IPS DF 6.9 (cell line): Measurements from ENCODE around the gene DMAC2L.

ENCODE experiments used
- DNase-seq: peaks from one replicate; pipeline ENCODE4 v3.0.0-alpha.2; 2013; ENCODE audit warnings: low read depth, low spot score
- H3K27ac ChIP-seq: one replicate; pipeline ENCODE4 v1.5.1; 2013; ENCODE audit warnings: low read length, control low read depth
- H3K27me3 ChIP-seq: 2 replicates; pipeline ENCODE4 v1.6.1; 2013; ENCODE audit warnings: mild to moderate bottlenecking, low read length; ENCODE audit not compliant: control insufficient read depth, insufficient read depth
- H3K36me3 ChIP-seq: 2 replicates; pipeline ENCODE4 v1.6.1; 2013; ENCODE audit warnings: low read length; ENCODE audit not compliant: control insufficient read depth, insufficient read depth
- H3K4me1 ChIP-seq: 2 replicates; pipeline ENCODE4 v1.6.1; 2013; ENCODE audit warnings: low read length; ENCODE audit not compliant: control insufficient read depth, insufficient read depth
- H3K4me3 ChIP-seq: 2 replicates; pipeline ENCODE4 v1.5.1; 2013; ENCODE audit warnings: mild to moderate bottlenecking, low read length
- H3K9me3 ChIP-seq: 2 replicates; pipeline ENCODE4 v1.6.1; 2013; ENCODE audit warnings: low read length, inconsistent platforms; ENCODE audit not compliant: control insufficient read depth, insufficient read depth
- WGBS: extraction: QIAGEN DNeasy Blood & Tissue Kit; methylation state at CpG from one replicate; pipeline ENCODE4 v1.1.7; 2013; ENCODE audit warnings: mixed read lengths, missing lambda C conversion rate; ENCODE audit not compliant: insufficient read length, insufficient coverage; 5-methylcytosine and 5-hydroxymethylcytosine counted together

The DMAC2L gene

DNA sequence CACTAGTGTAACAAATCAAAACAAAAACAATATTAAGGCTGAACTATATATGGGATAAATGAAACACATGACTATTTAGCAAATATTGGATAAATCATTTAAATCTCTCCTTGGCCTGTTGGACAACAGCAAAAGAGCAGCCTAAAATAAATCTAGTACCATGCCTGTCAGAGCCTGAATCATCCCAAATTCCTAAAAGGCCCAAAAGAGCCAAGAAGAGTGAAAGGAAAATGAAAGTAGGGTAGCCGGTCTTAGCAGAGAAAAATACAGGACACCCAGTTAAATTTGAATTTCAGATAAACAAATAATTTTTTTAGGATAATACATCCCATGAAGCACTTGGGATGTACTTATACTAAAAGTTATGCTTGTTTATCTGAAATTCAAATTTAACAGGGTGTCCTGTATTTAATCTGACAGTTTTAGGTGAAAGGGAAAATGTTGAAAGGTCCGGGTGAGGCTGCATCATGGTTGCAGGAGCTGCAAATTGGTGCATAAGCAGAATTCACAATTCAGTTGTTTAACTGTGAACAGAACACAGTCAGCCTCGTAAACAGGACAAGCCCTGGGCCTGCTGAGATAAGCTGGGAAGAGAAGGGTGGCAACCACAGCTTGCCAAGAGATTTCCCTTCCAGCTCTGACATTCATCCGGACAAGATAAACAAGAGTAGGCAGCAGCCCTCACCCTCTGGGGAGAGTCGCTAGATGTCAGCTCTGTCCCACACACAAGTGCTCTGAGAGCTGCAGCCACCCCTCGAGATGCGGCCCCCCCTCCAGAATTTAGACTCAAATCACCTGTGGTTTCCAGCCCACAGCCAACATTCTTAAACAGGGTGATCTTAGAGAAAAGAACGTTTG is 30.3 kb downstream of the DMAC2L start:
- Histone ChIP-seq H3K27ac (no peak overlapping the region), H3K4me1 (peaks cover 3% of the 10 kb centered on the region; the same call in 1 of the 2 replicates), H3K4me3 (no peak overlapping the region), H3K9me3 (no peaks in the 10 kb centered on the region), H3K27me3 (no peaks in the 10 kb centered on the region), H3K36me3 (no peaks in the 10 kb centered on the region)
- no peak for DNase-seq
- WGBS, result no CpG with 5 or more reads among the region's 8 CpGs

DNA sequence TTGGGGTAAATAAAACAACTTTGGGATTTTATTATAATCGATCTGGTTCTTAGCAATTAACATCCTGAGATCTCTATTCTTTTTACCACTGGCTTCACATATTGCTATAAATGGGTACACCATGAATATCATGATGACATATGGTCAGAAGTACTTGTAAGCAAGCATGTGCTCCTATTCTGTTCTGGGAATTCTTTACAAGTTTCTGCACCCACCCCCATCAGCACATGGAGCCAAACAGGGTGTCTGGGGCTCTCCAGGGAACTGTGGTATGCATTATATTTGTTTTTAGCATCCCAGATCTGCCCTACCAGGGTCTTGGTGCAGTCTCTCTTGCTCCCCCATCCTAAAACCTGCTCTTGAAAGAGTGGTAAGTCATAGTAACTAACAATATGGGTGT is 31.3 kb downstream of the DMAC2L start:
- no peaks in the 10 kb centered on the region for H3K9me3 ChIP-seq
- H3K27ac ChIP-seq, result no peak overlapping the region
- no CpG with 5 or more reads among the region's 1 CpG for WGBS
- H3K27me3 ChIP-seq, result no peaks in the 10 kb centered on the region
- DNase-seq, result no peak
- no peaks in the 10 kb centered on the region for H3K36me3 ChIP-seq
- H3K4me3 ChIP-seq, result no peak overlapping the region
- H3K4me1 ChIP-seq, result peaks cover 3% of the 10 kb centered on the region; the same call in 1 of the 2 replicates

DNA sequence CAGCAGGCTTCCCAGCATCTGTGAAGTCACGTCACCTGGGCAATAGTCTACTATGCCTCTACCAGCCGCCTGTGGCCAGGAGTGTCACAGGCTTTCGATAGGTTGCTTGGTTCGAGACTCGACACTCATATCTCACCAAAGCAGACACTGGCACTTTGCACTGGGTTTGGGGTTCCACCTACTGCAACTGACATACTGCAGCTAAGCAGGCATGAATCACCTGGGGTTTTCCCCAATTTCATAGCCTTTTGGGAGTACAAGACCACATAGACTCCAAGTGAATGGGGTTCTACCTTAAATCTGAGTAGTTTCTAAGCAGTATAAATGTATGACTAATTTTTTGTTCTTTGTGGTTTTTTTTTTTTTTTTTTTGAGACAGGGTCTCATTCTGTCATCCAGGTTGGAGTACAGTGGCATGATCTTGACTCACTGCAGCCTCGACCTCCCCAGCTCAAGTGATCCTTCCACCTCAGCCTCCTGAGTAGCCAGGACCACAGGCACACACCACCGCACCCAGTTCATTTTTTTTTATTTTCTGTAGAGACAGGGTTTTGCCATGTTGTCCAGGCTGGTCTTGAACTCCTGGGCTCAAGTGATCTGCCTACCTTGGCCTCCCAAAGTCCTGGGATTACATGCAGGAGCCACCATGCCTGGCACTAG is 32.1 kb downstream of the DMAC2L start:
- Histone ChIP-seq H3K9me3 (no peaks in the 10 kb centered on the region), H3K27me3 (no peaks in the 10 kb centered on the region), H3K4me3 (no peak overlapping the region), H3K27ac (no peak overlapping the region), H3K36me3 (no peaks in the 10 kb centered on the region), H3K4me1 (peaks cover 3% of the 10 kb centered on the region; the same call in 1 of the 2 replicates)
- DNase-seq, result no peak
- no CpG with 5 or more reads among the region's 7 CpGs for WGBS

DNA sequence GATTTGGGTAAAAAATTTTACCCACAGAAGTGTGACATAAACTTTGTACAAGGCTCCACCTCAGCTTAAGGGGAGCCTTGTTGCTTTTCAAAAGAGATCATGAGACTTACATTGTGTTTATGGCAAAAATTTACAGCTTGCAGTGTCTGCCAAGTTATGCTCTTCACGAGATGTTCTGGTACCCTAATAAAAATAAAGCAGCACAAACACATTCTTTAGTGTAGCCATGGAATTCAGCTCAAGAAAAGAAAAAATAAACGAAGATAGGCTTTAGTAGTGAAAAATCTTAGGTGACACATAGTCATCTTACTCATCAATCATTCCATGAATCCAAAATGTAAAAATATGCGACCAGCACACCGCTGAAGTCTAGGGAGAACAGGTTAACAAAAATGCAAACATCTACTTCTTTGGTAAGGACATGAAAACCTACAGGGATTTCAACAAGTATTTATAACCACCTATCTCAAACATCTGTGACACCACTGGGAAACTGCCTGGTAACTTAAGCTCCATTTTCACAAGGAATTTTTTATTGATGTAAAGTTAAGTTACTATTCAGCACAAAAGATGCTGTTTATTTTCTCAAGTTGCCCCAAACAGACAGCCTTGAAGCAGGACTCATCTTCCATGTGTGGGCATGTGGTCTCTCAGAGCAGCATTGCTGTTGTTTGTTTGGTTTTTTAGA is 32.9 kb downstream of the DMAC2L start:
- no peak for DNase-seq

DNA sequence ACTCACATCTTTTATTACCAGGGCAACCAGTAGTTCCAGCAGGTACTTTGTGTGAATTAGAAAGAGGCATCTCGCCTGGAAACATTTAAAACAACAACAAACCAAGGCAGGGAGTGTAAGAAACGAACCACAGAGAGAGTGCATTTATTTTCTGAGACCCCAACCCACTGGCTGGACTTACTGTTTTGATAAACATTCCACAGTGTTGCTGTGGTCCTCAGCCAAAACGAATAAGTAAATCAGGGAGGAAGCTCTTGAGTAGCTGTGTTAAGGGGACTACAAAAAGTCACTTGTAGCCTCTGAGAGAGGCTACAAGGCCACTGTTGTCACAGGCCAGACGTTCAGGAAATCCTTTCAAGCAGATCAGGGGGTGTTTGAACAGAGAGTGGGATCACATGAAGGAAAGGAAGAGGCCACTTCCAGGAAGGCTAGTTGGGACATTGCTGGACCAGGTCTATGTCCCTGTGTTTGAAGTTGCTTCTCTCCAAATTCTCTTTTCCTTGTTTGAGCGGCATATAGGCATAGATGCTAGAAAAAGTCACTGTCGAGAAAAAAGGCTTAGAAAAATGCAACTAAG is 33.8 kb downstream of the DMAC2L start:
- no CpG with 5 or more reads among the region's 6 CpGs for WGBS
- no peaks in the 10 kb centered on the region for H3K27me3 ChIP-seq
- H3K27ac ChIP-seq, result no peak overlapping the region
- no peak for DNase-seq
- no peaks in the 10 kb centered on the region for H3K9me3 ChIP-seq
- no peaks in the 10 kb centered on the region for H3K36me3 ChIP-seq
- H3K4me3 ChIP-seq, result no peak overlapping the region
- H3K4me1 ChIP-seq, result peaks cover 3% of the 10 kb centered on the region; the same call in 1 of the 2 replicates

More for the DNA sequence above, 32.9 kb downstream of the DMAC2L start:
- H3K36me3 ChIP-seq, result no peaks in the 10 kb centered on the region
- H3K27ac ChIP-seq, result no peak overlapping the region
- H3K9me3 ChIP-seq, result no peaks in the 10 kb centered on the region
- no CpG with 5 or more reads among the region's 4 CpGs for WGBS
- no peaks in the 10 kb centered on the region for H3K27me3 ChIP-seq
- H3K4me3 ChIP-seq, result no peak overlapping the region
- peaks cover 3% of the 10 kb centered on the region; the same call in 1 of the 2 replicates for H3K4me1 ChIP-seq

DNA sequence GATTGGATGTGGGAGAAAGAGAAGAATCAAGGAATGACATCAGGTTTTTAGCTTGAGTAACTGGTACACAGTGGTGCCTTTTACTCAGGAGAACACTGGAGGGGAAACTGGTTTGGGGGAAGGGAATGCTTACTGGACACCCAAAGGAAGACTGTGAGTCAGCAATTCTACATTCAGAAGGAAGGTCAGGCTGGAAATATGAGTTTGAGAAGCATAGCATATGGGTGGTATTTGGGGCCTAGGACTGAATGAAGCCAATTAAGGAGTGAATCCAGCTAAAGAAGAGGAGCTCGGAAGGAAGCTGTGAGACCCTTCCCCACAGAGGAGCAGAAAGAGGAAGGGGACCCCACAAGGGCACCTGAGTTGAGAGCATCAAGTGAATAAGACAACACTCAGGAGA is 35.4 kb downstream of the DMAC2L start:
- WGBS, result no CpG with 5 or more reads among the region's 1 CpG
- Histone ChIP-seq H3K27ac (no peak overlapping the region), H3K27me3 (no peaks in the 10 kb centered on the region), H3K4me3 (no peak overlapping the region), H3K36me3 (no peaks in the 10 kb centered on the region), H3K9me3 (no peaks in the 10 kb centered on the region), H3K4me1 (peaks cover 3% of the 10 kb centered on the region; the same call in 1 of the 2 replicates)
- no peak for DNase-seq

DNA sequence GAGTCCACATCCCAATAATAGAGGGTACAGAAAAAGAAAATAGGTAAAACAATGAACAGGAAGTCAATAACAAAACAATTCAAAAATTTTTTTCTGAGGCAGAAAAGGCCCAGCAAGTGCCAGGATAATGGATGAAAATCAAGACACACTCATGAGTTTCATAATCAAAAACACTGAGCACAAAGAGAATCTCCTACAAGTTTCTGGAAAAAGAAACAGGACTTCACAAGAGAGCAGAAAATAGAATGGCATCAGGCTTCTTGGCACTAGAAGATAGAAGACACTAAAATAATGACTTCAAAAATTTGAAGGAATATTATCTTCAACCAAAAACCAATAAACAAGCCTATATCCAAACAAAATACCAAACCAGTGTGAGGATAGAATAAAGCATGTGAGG is 36.8 kb downstream of the DMAC2L start:
- DNase-seq, result no peak
- Histone ChIP-seq H3K27ac (no peak overlapping the region), H3K4me3 (no peak overlapping the region), H3K27me3 (no peaks in the 10 kb centered on the region), H3K36me3 (no peaks in the 10 kb centered on the region), H3K4me1 (no peaks in the 10 kb centered on the region), H3K9me3 (no peaks in the 10 kb centered on the region)

DNA sequence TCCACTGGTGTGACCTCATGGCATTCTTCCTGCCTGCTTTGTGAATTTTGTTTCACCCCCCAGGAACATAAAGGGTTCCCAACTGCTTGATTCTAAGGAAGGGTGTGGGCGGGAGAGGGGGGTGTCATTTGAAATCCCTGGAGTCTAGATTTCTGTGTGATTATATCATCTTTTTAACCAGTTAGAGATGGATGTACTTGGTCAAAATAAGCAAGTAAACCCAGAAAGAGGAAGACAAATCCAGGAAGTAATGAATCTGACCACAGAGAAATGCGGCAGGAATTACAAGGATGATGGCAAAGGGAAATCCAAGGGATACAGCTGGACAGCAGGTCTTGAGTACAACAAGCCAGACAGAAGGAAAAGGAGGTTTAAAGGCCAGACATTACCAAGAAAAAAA is 38.9 kb downstream of the DMAC2L start:
- H3K27ac ChIP-seq, result no peak overlapping the region
- no peaks in the 10 kb centered on the region for H3K9me3 ChIP-seq
- no peak overlapping the region for H3K4me3 ChIP-seq
- WGBS, result no CpG with 5 or more reads among the region's 2 CpGs
- peaks cover 2% of the 10 kb centered on the region for H3K4me1 ChIP-seq
- no peaks in the 10 kb centered on the region for H3K36me3 ChIP-seq
- H3K27me3 ChIP-seq, result no peaks in the 10 kb centered on the region
- DNase-seq, result no peak

DNA sequence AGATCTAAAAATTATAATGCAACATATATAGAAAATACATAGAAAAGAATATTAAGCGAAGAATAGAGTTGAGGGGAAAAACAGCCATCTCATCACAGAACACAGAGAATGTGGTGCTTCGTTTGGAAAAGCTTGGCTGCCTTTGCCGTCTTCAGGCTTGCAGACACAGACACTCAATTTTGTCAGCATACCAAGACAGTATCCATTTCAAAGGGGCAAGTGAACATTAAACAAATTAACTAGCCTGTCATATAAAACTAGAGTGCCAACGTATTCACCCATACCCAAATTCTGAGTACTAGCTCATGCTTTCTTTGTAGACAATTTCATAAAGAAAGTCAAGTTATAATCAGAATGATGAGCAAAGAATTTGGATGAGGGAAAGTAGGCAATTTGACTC is 40.5 kb downstream of the DMAC2L start:
- Histone ChIP-seq H3K36me3 (no peaks in the 10 kb centered on the region), H3K27ac (no peak overlapping the region), H3K9me3 (no peaks in the 10 kb centered on the region), H3K27me3 (no peaks in the 10 kb centered on the region), H3K4me1 (peaks cover 2% of the 10 kb centered on the region), H3K4me3 (no peak overlapping the region)
- WGBS, result no CpG with 5 or more reads among the region's 4 CpGs
- no peak for DNase-seq

DNA sequence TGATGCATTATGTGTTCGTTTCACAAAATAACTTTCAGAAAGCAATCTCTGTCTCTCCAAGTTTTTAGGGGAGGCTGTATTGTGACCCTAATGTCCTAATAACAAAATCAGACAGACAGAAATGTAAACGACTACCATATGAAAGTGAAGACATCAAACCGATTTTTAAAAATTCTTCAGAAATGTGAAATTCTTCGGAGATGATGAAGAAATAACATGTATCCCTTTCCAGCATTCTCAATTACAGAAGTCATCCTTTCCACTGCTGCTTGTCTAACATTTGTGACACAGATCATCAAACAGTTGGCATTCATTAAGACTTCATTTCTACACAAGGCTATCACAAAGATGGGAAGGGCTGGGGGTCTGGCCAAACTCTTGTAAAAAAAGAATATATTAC is 41.0 kb downstream of the DMAC2L start:
- Histone ChIP-seq H3K27me3 (no peaks in the 10 kb centered on the region), H3K36me3 (no peaks in the 10 kb centered on the region), H3K4me3 (no peak overlapping the region), H3K9me3 (no peaks in the 10 kb centered on the region), H3K4me1 (peaks cover 5% of the 10 kb centered on the region), H3K27ac (no peak overlapping the region)
- no peak for DNase-seq
- WGBS, result no CpG with 5 or more reads among the region's 4 CpGs
